H1 (cell line): ENCODE results near the gene LRRC4C. TPM values are rescaled to one million over a fixed set of nuclear protein-coding genes. Genes with fewer than 3 reads are reported as not detected.

Experiments
- BRCA1 ChIP-seq: IDR thresholded peaks from 2 replicates; pipeline ENCODE4 v1.6.1; 2012; ENCODE audit warnings: low read depth, low read length, improper control_type of control experiment
- E2F6 ChIP-seq: IDR thresholded peaks from 2 replicates; pipeline ENCODE4 v1.6.1; 2012; ENCODE audit warnings: inconsistent platforms
- EP300 ChIP-seq, 2 experiments: IDR thresholded peaks; 1 replicate in 1 of 2; 2 replicates in 1 of 2; pipeline ENCODE4 v1.6.1; 2011 to 2012; ENCODE audit warnings: low read depth in 2 of 2, low read length in 2 of 2, mild to moderate bottlenecking in 2 of 2, borderline replicate concordance in 1 of 2, inconsistent platforms in 1 of 2, moderate library complexity in 1 of 2
- JUND ChIP-seq: IDR thresholded peaks from 2 replicates; pipeline ENCODE4 v1.6.1; 2011; ENCODE audit warnings: mild to moderate bottlenecking, improper control_type of control experiment, low read length
- MAX ChIP-seq: IDR thresholded peaks from 2 replicates; pipeline ENCODE4 v1.6.1; 2012; ENCODE audit warnings: inconsistent platforms
- TBP ChIP-seq: IDR thresholded peaks from 2 replicates; pipeline ENCODE4 v1.6.1; 2011; ENCODE audit warnings: low read depth, low read length, improper control_type of control experiment
- polyA plus RNA-seq, 7 experiments: library from polyadenylated mRNA; depleted of rRNA in 3 of 7; stranded (reverse) in 5 of 7; unstranded in 2 of 7; fragments of >200 nt in 5 of 7; fragments of 200-250 nt in 2 of 7; gene quantifications; 1 replicate in 5 of 7; 2 replicates in 1 of 7; 4 replicates in 1 of 7; pipeline versions ENCODE4 v1.2.1 to v1.2.3, GENCODE V29; 2011 to 2013; ENCODE audit warnings: missing spikeins in 2 of 7, mixed read lengths in 2 of 7
- total RNA-seq: library from RNA; stranded (reverse); fragmentation: NEBNext Ultra II Directional; extraction: Animal tissue kit (Norgen Biotek cat#: 25700); gene quantifications from 2 replicates; pipeline ENCODE4 v1.2.1, GENCODE V29; 2021

Gene LRRC4C
- total and polyA plus RNA-seq, 2 of the 8 experiments (the other 6 are each of a cell fraction or from before 2014, with no cell fraction given), result 0.23 to 2.2 TPM

- TF ChIP-seq EP300 (IDR thresholded peaks at IDR 0.05; ENCODE audit: borderline replicate concordance in 1 of 2, low read depth in 2 of 2, low read length in 2 of 2), result no peak
- no peak for TF ChIP-seq BRCA1
- no peak for TF ChIP-seq TBP
- peak; percentile 56; the same call in 1 of the 2 replicates for TF ChIP-seq MAX
- TF ChIP-seq E2F6, result no peak
- TF ChIP-seq JUND, result no peak
Observed at GRCh38 chr11:41431784-41432183, 27.7 kb downstream of the LRRC4C start (continued).
